ENCODE data around the gene OR7C1. TPM values are rescaled to one million over a fixed set of nuclear protein-coding genes. Genes with fewer than 3 reads are reported as not detected.

Gene OR7C1
- total and polyA plus RNA-seq, 3 donors from 2014 or later, result 2.5 to 6.1 (median 4.2) TPM

GRCh38 chr19:14843169-14843568 is 8.2 kb upstream of the OR7C1 start:
- H3K9me3 ChIP-seq, result no peaks in the 10 kb centered on the region
- no peak for TF ChIP-seq CTCF (IDR thresholded peaks at IDR 0.05)
- TF ChIP-seq POLR2A (IDR thresholded peaks at IDR 0.05), result no peak
- no peaks in the 10 kb centered on the region for H3K36me3 ChIP-seq (ENCODE audit: low read depth, missing control alignments)
- H3K4me3 ChIP-seq, result no peak overlapping the region
- no peaks in the 10 kb centered on the region for H3K27me3 ChIP-seq
- H3K27ac ChIP-seq, result no peak overlapping the region
- 67 to 68% methylated on average over 2 of the region's 2 CpGs for WGBS, 2 donors
- intact Hi-C loops (cut with DNase I; ENCODE audit: low total_unique reads), result no loop called here
- H3K4me1 ChIP-seq, result no peaks in the 10 kb centered on the region
- DNase-seq, result no peak

- Histone ChIP-seq H3K27ac (no peak overlapping the region), H3K4me3 (no peak overlapping the region), H3K27me3 (no peaks in the 10 kb centered on the region), H3K4me1 (peaks cover 8% of the 10 kb centered on the region), H3K36me3 (ENCODE audit: low read depth, missing control alignments) (no peaks in the 10 kb centered on the region), H3K9me3 (no peaks in the 10 kb centered on the region)
- 51 to 59% methylated on average over 1 of the region's 1 CpG for WGBS, 2 donors
- TF ChIP-seq CTCF (IDR thresholded peaks at IDR 0.05) (no peak), POLR2A (IDR thresholded peaks at IDR 0.05) (no peak)
- intact Hi-C loops (cut with DNase I; ENCODE audit: low total_unique reads), result no loop called here
- no peak for DNase-seq
Measured at GRCh38 chr19:14840206-14840605, 5.2 kb upstream of the OR7C1 start.

DNA sequence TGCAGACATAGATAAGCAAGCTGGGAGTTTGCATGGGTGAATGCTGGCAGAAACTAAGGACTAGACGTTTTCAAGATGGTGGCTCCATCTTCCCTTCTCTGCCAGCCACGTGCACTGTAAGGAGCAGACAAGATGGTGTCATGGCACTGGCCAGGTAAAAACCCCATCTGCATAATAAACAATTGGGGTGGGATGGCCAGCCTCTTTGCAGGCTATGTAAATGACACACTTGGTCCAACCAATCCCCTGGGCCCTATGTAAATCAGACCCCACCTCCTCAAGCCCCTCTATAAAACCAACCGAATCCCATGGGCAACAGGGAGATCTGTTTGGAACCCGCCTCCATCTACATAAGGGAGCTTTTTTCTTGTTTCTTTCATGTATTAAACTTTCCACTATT is 2.4 kb upstream of the OR7C1 start:
- Histone ChIP-seq H3K36me3 (ENCODE audit: low read depth, missing control alignments) (no peaks in the 10 kb centered on the region), H3K4me3 (no peak overlapping the region), H3K9me3 (no peaks in the 10 kb centered on the region), H3K27ac (no peak overlapping the region), H3K27me3 (no peaks in the 10 kb centered on the region), H3K4me1 (peaks cover 8% of the 10 kb centered on the region)
- TF ChIP-seq POLR2A (IDR thresholded peaks at IDR 0.05), result no peak
- TF ChIP-seq CTCF (IDR thresholded peaks at IDR 0.05), result no peak
- DNase-seq, result peak; percentile 48
- WGBS, 2 donors, result 53 to 58% methylated on average over 4 of the region's 4 CpGs
- intact Hi-C loops (cut with DNase I; ENCODE audit: low total_unique reads), result no loop called here

DNA sequence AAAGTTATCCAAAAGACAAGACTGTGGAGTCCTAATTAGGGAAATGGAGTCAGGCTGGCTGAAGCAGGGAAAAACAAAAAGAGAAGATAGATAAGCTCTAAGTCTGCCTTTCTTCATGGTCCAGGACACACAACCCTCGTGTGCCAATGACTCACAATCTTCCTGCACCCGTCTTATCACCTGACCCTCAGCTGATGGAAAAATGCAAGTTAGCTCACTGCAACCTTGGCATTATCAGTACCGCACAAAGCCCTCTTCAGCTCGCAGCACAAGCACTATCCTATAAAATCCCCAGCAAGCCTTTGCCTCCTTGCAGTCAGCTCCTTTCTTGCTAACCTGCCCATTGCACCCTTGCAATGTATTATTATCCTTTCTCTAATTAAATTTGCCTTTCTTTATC is 4.3 kb downstream of the OR7C1 start:
- H3K4me3 ChIP-seq, result no peak overlapping the region
- 45 to 52% methylated on average over 4 of the region's 4 CpGs for WGBS, 2 donors
- peak; percentile 85 for DNase-seq
- H3K27me3 ChIP-seq, result no peaks in the 10 kb centered on the region
- H3K9me3 ChIP-seq, result no peaks in the 10 kb centered on the region
- H3K36me3 ChIP-seq (ENCODE audit: low read depth, missing control alignments), result no peaks in the 10 kb centered on the region
- TF ChIP-seq POLR2A (IDR thresholded peaks at IDR 0.05) (no peak), CTCF (IDR thresholded peaks at IDR 0.05) (no peak)
- peaks cover 5% of the 10 kb centered on the region for H3K4me1 ChIP-seq
- intact Hi-C loops (cut with DNase I; ENCODE audit: low total_unique reads), result no loop called here
- peak overlapping the region in 1 of 2 donors; percentile 67 for H3K27ac ChIP-seq

DNA sequence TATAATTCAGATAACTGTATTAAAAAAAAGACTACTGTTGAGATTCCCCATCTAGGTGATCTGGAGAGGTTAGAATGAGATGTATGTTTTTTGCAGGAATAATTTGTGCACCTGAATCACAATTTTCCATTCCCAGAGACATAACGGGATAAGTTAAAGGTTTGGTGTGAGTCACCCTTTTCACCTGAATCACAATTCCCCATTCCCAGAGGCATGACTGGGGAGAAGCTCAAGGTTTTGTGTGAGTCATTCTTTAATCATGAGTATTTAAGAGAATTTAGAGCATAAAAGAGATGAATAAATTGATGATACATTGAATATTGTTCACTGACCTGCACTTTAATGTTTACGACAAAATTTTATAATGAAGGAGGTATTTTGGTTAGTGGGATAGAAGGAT is 9.0 kb downstream of the OR7C1 start:
- H3K9me3 ChIP-seq, result no peaks in the 10 kb centered on the region
- TF ChIP-seq POLR2A (IDR thresholded peaks at IDR 0.05) (no peak), CTCF (IDR thresholded peaks at IDR 0.05) (no peak)
- DNase-seq, result no peak
- H3K27ac ChIP-seq, result no peak overlapping the region
- 92 to 93% methylated on average over 2 of the region's 2 CpGs for WGBS, 2 donors
- no peaks in the 10 kb centered on the region for H3K27me3 ChIP-seq
- H3K36me3 ChIP-seq (ENCODE audit: low read depth, missing control alignments), result no peaks in the 10 kb centered on the region
- no peaks in the 10 kb centered on the region for H3K4me1 ChIP-seq
- H3K4me3 ChIP-seq, result no peak overlapping the region
- intact Hi-C loops (cut with DNase I; ENCODE audit: low total_unique reads), result no loop called here

Data from testis (tissue), 3 donors.